Hematopoietic multipotent progenitor cell treated with erythropoietin and hydrocortisone succinate and interleukin-3 and kit ligand, for 17 days (in vitro differentiated cells): Measurements from ENCODE around the gene HSP90B1.

Experiments used
- DNase-seq: peaks from one replicate; pipeline ENCODE4 v3.0.0-alpha.2; 2015; ENCODE audit warnings: low spot score

Gene HSP90B1

GRCh38 chr12:103929784-103930033, 501 bp upstream of the HSP90B1 start:
- no peak for DNase-seq

GRCh38 chr12:103930787-103931735, 851 bp downstream of the HSP90B1 start:
- peak; percentile 37 for DNase-seq

DNA sequence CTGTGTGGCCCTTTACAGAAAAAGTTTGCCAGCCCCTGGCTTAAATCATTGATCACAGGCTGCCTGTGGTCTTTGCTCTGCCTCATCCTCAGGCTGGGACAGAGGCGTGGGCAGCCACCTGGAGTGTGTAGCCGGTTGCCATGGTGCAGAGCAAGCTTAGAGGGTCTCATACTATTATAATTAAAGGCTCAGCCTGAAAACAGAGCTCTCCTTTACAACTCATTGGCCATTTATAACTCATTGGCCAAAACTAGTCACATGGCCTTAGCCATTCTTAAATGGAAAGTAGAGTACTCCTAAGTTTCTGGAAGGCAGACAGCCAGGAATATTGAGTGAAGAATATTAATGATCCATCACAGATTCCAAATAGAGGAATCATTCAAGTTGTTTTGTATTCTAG, 3.0 kb downstream of the HSP90B1 start:
- peak; percentile 9 for DNase-seq

- DNase-seq, result no peak
Measured at GRCh38 chr12:103936679-103937078, 6.5 kb downstream of the HSP90B1 start.

- DNase-seq, result no peak
Measured at GRCh38 chr12:103944964-103945363, 14.8 kb downstream of the HSP90B1 start.

DNA sequence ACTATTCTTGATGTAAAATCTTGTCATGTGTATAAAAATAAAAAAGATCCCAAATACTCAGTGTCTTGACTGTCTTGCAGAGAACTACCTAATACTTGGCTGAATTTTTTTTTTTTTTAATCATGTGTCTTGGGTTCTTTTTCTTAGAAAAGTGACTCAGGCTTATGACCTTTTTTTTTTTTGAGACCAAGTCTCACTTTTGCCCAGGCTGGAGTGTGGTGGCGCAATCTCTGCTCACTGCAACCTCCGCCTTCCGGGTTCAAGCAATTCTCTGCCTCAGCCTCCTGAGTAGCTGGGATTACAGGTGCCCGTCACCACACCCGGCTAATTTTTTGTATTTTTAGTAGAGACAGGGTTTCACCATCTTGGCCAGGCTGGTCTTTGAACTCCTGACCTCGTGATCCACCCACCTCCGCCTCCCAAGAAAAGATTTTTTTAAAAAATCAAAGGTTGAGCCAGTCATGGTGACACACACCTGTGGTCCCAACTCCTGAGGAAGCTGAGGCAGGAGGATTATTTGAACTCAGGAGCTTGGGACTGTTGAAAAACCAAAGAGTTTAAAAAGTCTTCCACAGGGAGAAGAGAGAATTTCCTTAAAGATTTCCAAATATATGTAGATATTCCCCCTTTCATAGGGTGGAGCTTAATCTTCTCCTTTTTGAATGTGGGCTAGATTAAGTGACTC, 17.8 kb downstream of the HSP90B1 start:
- no peak for DNase-seq

GRCh38 chr12:103948746-103949406, 18.7 kb downstream of the HSP90B1 start:
- no peak for DNase-seq

DNA sequence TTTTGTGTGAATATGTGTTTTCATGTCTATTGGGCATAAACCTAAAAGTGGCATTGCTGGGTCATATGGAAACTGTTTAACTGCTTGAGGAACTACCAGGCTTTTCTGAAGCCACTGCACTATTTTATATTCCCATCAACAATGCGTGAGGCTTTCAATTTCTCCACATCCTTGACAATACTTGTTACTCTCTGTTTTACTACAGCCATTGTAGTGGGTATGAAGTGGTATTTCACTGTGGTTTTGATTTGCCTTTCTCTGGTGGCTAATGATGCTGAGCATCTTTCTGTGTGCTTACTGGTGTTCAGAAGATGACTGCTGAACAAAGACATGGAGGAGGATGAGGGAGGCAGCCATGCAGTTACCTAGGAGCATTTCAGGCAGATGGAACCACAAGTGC, 22.3 kb downstream of the HSP90B1 start:
- DNase-seq, result no peak

DNA sequence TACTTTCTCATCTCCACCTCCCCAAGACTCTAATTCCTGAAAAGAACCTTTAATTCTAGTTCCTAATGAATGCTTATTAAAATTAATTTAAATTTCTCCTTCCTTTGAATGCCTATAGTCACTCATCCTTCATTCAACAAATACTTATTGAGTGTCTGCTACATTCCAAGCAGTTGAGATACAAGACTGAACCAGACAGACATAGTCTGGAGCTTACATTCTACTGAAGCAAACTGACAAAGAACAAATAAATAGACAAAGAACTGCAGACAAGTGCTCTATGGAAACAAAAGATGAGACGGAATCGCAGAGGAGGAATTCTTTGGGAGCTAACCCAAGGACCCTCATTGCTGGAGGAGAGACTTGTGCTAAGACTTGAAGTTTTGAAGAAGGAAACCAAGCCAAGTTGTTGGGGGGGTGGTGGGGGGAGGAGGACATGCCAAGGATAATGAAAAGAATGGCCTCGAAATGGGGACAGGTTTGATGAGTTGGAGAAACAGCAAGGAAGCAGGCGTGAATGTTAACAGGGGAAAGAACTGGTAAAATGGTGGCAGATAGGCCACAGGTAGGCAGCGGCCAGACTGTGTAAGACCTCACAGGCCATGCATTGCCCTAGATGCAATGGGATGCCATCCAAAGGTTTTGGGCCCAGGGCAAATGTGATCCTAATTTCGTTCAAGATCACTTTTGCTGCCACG, 25.8 kb downstream of the HSP90B1 start:
- DNase-seq, result no peak

GRCh38 chr12:103956509-103957027, 26.4 kb downstream of the HSP90B1 start:
- no peak for DNase-seq

- DNase-seq, result no peak
Measured at GRCh38 chr12:103957865-103958388, 27.7 kb downstream of the HSP90B1 start.

GRCh38 chr12:103958621-103959020, 28.4 kb downstream of the HSP90B1 start:
- DNase-seq, result no peak

- peak; percentile 41 for DNase-seq
Measured at GRCh38 chr12:103960616-103961227, 30.5 kb downstream of the HSP90B1 start.

GRCh38 chr12:103962493-103962892, 32.3 kb downstream of the HSP90B1 start:
- peak; percentile 18 for DNase-seq

- DNase-seq, result no peak
Measured at GRCh38 chr12:103964805-103965204, 34.6 kb downstream of the HSP90B1 start.

DNA sequence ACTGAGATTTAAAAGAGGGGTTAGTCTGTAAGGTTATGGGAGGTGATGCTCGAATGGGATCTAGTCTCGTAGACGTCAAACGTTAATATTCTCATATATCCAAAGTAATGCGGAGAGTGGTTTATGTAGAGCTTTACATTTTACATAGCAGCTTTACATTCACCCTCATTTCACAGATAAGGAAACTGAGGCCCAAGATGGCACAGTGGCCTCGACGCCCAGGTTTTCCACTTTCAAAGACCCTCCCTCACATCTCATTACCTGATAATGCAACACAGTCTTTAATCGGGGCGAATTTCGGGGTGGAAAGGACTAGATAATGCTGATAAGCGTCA, 35.0 kb downstream of the HSP90B1 start:
- no peak for DNase-seq

- peak; percentile 97 for DNase-seq
Measured at GRCh38 chr12:103965590-103966504, 35.6 kb downstream of the HSP90B1 start, which contains the start of gene TDG. TSS of gene TDG (plus strand) at chr12:103965872. CDS start at chr12:103966038, 166 bp downstream.

DNA sequence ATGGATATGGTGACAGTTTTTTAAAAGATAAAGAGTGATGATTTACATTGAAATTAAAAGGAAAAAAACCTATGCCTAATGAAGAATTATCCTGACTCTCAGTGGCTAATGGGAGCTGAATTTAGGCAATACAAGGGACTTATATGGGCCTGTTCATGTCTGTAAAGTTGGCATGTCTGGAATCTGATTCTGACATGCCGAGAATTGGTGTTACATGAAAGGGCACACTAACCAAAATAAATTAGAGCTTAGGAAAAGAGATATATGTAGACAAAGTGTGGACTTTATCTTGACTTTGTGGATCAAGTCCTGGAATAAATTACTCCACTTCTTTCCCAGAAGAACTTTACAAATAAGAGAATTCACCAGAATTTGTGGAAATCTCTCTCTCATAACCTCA, 36.5 kb downstream of the HSP90B1 start:
- DNase-seq, result peak; percentile 14

- no peak for DNase-seq
Measured at GRCh38 chr12:103969391-103969790, 39.2 kb downstream of the HSP90B1 start.

DNA sequence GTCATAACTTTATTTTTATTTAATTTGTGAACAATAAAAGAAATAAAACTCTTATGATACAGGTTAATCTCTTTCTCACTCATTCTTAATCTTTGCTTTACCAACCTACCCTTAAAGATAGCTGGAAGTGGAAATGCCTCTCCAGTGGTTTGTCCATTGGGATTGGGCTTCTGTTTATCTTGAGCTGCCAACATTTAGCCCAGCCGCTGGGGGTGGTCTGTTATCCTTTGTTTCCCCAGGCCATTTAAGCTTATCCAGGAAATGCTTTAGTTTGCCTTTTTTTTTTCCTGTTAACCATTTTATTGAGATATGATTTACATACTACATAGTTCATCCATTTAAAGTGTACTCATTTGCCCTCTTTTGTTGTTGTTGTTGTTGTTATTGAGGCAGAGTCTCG, 43.7 kb downstream of the HSP90B1 start:
- DNase-seq, result no peak
